Activated T-cell treated with anti-CD3 and anti-CD28 coated beads for 4 hours (primary cell): Measurements from ENCODE around the gene TENM3.
A peak's percentile ranks its signal among the peaks of the same experiment; 100 is the strongest.

Experiments
- DNase-seq: peaks from one replicate; pipeline ENCODE4 v3.0.0-alpha.2; 2020

TENM3 gene

DNA sequence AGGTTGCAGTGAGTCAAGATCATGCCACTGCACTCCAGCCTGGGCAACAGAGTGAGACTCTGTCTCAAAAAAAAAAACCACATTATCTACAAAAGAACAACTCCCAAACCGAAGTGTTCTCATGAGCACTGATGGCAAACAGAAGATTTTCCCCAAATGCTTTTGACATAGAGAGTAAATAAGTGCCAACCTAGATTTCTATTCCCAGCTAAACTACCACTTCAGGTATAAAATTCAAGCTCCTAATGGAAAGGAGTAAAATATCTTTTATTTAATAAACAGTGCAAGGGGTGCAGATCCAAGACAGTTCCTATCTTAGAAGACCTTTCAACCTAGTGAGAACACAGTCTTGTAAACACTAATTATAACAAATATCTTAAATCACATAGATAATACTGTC lies 170.3 kb downstream of the TENM3 start:
- no peak for DNase-seq

DNA sequence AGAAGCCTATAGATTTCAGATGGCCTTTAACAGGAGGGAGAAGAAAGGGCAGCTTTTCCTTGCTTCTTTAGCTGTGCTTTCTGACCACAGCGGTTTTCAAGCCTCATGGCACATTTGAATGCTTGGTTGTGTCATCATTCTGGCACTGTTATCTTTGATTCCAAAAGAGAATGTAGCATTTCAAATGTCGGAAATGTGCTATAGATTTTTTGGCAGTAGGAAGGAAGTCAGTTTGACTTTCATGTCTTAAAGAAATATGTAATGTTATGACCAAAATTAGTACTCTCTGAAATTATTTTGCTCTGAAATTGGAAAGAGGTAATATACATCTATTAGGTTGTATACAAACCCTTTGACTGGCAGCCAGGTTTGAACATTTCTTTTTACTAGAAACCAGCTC lies 171.9 kb downstream of the TENM3 start:
- DNase-seq = no peak

DNA sequence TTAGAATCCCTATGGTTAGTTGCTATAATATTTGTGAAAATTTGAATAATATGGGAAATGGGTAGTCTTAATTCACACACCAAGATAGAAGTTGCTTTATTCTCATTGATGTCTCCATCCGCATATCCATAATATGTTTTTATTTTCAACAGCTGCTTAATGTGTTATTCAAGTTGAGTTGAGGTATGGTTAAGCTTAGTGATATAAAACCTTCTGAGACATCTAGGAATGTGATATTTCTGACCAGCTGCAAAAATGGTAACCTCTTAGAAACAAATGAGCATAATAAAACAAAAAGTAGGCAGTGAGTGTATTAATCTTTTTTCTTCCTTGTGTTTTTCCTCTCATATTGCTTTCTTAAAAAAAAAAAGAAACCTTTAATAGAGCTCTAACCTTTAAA lies 172.9 kb downstream of the TENM3 start:
- no peak for DNase-seq

DNA sequence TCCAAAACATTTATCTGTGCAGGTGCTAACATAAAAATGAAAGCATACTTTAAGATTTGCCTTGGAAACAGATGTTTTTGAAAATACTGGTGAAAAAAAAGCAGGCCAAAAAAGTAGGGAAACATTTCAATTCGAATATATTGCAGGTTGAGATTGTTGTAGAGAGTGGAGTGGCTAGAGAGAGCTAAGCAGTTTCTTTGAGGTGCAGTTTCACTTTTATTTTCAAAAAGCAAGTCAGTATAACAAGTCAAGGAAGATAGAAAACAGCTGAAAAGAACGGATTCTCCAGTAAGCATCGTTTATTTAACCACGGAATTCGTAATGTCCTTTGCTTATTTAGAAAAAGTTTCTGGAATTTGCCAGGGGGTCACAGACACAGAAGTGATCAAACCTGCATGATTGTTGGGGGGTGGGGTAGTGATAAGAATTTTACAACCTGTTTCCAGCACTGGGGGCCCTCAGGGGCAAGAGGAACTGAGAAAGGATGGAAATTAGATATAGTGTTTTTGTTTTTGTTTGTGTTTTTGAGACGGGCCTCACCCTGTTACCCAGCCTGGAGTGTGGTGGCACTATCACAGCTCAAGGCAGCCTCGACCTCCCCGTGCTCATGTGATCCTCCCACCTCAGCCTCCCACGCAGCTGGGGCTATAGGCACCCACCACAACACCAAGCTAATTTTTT lies 175.0 kb downstream of the TENM3 start:
- no peak for DNase-seq

DNA sequence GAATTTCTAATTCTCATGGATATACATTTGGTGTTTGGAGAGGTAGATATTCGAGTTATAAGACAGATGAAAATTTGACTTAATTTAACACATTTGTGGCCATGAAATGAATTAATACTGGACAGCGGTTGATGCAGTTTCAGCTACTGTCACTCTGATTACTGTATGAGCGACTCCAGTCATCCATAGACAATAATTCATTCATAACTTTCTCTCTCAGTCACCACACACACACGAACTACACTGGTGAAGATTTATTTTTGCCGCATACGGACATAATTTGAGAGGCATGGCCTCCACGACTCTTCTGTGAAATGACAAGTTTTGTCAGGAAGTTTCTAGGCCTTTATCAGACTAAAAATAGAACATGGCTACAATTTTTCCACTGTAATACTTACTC lies 177.0 kb downstream of the TENM3 start:
- DNase-seq = no peak

DNA sequence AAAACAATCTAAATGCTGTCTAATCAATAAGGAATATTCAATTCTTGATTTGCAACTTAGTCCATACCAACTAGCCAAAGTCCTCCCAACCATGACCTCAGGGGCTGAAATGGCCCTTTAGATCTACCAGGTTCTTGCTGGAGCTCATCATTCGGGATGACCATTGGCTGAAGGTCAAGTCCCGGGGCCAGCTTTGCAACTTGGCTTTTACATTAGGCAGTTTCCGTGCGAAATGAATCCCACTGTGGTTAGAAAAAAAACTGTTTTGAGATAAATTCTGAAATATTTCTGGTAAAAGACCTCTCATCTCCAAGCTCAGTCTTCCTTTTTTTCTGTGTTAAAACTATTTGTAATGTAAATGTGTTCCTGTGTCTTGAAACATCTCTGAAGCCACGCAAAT lies 178.6 kb downstream of the TENM3 start:
- DNase-seq = no peak

DNA sequence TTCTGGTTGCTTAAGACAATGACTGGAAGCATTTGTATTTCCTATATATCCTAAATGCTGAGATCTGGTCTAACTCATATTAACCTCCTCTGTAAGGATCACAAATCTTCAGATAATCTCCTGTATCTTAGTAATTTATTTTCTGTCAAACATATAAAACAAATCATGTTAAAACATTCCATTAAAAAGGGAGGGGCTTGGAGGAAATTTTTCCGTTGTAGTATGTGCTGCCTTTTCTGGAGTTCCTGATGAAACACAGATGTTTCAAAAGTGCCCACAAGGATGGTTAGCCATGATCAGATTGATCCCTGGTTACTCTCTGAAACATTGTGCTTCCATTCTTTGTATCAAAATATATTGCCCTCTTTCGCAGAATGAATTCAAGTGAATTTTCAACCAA lies 182.1 kb downstream of the TENM3 start:
- no peak for DNase-seq

DNA sequence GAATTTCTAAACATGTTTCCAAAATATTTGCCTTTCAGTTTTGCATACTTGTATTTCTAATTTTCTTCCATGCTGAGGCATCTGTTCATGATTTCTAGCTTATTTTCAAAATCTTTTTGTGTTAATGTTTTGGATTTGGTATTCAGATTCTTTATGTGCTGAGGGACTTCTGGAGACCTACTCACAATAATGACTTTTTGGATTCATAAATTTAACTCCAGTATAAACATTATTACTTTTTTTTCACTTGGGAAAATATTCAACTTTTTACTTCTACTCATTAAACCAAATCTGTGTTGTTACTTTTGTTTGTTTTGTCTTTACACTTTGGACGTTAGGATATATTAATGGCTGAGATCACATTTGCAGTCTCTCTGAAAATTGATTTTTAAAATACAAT lies 183.7 kb downstream of the TENM3 start:
- no peak for DNase-seq

DNA sequence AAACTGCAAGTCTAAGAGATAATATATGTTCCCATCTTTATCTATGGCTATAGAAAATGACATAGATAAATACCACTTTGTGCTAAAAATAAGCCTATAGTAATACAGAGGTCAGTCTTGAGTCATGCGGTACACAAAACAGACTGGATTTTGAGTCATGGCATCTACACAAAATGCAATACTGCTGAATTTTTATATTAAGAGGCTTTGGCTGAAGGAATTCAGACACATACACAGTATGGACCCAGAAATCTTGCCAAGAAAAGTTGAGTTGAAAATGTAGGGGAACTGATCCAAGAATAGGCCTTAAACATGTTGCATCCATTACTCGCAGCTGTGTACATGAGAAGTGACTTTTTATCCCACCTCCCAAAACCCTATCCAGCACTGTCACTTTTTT lies 184.4 kb downstream of the TENM3 start:
- DNase-seq = no peak

DNA sequence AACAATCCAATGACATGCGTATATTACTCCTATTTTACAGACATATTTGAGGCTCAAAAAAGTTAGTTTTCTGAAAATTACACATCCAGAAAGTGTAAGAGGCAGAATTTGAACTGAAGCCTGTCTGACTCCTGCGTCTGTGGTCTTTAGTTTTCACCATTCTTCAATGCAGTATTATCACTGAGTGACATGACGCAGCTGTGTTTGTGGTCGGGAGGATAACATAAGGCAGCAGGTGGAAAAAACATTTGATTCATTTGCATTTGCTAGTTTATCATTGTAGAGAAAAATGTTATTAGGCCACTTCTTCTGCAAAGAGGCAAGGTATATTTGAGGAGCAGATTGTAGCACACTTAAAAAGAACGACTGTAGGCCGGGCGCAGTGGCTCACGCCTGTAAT lies 186.7 kb downstream of the TENM3 start:
- no peak for DNase-seq

DNA sequence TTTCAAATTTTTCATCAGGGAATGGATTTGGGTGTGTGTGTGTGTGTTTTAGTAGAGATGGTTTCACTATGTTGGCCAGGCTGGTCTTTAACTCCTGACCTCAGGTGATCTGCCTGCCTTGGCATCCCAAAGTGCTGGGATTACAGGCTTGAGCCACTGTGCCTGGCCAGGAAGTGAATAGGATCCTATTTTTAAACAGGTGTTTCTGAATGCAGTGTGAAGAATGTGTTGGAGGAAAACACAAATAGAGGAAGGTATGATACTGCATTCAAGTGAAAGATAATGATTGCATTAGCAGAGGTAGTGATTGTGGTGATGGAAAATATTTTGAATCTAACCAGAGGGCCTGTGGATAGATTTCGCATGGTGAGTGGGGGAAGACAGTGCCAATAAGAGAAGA lies 189.6 kb downstream of the TENM3 start:
- DNase-seq = no peak

DNA sequence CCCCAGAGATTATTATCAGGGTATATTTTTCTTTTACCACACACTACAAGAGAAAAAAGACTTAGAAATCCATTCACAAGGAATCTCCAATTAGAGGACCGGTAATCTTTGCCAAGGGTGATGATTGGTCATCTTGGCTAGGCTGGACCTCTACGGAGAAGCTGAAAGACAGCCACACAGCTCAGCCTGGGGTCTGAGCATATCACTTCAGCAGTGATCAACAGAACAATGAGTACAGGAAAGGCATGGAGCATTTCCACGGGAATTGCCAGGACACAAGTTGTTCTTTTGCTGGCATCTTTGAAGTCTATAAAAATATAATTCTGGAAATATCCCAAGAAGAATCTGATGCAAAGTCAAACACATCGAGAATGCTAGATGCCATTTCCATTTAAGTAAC lies 191.5 kb downstream of the TENM3 start:
- no peak for DNase-seq

DNA sequence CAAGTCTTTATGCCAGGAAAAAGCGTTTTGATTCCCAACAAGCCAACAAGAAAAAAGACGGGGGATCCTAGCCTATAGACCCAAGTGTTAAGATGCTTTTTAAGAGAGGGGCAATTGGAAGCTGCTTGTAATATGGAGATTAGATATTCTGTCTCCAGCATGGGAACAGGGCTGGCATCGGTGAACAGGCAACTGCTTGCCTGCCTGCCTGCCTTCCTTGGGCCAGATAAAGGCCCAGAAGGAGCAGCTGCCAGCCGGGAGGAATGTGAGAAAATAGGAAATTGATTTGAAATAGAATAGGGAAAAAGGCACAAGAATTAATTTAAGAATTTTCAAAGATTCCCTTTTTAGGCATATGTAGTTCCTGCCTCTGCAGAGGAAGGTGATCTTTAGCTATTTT lies 192.2 kb downstream of the TENM3 start:
- no peak for DNase-seq

DNA sequence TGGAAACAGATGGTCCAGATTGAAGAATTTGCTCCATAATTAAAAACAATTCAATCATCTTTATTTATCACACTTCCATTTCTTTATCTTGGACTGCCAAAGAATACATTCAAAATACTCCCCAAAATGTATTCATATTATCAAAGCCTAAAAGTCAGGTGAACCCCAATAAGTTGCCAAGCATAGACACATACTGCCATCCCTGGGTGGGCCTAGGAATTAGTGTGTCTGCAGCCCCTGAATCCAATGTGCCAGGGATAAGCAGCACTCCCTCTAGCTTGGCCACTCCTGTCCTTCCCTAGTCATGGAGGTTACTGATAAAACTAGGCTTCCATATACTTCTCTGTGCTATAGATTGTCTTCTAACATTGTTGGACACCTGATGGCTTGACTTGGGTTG lies 199.9 kb downstream of the TENM3 start:
- no peak for DNase-seq

DNA sequence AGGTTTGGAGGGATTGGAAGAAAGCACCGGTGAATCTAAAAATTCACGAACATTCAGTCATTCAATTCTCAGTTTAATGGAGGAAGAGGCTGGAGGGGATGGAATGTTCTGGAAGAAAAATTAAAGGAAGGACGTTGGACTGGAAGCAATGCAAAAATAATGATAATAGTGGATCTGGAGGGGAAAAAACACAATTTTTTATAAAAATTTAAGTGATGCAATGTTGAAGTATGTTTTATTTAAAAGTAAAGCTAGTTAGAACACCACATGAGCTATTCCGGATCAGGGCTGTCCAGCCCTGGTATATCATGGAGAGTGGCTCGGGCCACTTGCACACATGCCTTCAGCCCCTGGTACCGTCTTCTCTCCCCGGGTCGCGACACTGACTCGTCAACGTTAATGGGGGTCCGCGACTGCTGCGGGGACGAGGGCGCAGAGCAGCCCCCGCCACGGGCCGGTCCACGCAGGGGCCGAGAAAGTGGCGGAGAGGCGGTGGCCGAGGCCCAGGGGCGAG lies 204.6 kb downstream of the TENM3 start:
- no peak for DNase-seq

DNA sequence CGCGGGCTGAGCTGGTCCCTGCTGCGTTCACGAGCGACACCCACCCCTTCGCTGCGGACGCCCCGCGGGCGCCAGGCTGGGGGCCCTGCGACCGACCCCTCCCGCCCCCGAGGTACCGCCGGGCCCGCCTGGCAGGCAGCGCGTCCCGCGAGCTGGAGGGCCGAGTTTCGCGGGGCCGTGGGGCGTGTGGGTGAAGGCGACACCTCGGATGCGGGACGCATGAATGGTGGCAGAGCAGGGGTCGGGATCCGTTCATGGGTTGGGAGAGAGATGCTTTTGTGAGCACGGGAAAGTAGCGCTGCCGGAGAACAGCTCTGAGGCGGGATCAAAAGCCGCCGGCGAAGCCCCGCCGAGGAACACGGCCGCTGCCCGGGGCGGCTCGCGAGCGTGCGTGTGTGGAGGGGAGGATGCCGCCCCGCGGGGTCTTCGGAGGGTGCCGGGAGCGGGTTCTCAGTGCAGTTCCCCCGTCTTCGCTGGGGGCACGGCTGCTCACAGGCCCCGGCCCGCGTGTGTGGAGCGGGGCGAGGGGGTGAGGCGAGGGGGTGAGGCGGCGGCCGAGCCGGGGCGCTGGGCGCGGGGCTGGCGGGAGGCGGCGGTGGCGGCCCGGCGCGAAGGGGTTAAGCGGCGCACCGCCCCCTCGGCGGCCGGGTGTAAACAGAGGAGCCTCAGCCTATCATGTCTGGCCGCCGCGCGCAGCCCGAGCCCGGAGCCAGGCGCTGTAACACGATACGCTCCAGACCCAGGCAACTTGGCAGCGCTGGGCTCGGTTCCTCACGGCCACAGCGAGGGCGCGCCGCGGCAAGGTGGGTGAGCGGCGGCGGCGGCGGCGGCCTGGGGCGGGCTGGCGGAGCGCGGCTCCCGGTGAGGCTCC lies 205.3 kb downstream of the TENM3 start:
- peak; percentile 12 for DNase-seq

DNA sequence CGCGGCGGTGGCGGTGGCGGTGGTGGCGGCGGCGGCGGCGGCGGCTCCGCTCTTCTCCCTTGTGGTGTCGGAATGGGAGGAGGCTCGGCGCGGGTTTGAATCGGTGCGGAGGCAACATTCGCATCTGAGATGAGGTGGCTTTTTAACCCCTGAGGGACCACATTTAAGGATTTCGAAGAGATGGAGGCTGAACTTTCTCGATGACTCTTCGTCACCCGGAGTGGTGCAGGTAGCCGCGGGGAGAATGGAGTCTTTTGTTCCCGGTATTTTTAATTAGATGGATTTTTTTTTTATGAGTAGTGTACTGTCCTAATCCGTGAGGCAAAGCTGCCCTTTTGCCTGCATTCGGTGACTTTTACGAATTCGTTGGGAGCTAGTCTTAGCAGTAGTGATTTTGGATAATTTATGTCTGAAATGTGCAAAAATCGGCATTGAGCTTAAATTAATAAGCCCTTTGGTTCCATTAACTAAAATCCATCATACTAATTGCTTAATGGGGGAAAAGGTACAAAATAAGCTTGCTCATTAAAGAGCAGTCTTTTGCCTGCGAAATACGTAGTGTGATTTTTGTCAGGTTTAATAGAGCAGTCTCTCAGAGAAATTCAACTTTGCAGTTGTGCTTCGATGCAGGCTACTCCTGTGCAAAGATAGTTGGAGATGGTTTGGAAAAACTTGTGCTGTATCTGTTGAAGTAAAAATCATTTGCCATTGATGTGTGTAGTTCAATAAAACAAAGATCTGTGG lies 206.2 kb downstream of the TENM3 start:
- DNase-seq = no peak

DNA sequence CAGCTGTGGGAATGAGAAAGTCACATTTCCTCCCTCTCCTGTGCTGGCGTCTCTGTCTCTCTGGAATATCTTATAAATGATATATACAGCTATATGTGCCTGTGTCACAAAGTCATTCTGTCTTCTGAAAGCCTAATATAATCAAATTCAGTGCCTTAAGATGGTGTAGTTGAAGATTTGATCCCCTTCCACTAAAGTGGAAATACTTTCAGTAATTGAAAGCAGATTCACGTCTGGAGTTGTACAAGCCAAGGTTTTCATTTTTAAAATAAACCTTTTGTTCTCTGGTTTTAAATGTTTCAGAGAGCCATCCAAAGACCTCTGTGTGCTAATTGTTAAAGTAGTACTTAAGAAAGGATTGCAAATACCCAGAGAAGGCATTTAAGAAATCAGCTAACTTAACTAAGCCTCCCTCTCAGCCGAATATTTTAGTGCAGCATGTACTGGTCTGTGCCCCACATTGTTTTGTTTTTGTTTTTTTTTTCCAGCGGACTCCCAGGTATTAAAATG lies 206.8 kb downstream of the TENM3 start:
- DNase-seq = no peak

DNA sequence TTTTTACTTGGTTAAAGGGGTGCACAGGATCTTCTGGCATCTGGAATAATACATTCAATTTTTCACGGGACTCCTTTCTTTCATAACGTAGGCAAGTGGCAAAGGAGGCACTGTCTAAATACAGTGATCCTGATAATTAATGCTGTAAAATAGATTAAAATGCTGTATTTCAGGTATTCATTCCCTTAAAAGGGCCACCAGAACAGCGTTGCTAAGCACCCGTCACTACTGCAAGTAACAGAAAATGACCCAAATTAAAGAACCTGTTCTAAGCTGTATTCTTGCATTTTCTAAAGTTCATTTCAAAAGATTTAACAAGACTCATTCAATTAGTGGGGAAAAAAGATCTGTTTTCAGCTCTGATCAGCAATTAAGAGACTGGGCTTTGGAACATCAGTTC lies 208.2 kb downstream of the TENM3 start:
- no peak for DNase-seq

DNA sequence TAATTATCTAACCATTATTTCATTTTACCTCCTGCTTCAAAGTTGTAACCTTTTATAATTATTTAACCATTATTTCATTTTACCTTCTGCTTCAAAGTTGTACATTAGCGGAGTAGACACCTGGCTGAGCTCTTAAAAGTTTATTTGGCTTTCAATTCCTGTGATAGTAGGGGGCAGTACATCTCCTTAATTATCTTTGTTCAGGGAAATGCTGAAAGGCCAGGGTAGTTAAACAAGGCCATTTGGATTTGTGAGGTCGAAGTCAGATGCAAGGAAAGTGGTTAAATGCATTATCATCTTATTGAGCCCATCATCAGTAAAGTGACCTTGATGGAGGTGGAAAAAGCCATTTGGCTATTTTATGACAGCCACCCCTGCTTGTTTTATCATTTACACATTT lies 210.6 kb downstream of the TENM3 start:
- DNase-seq = no peak

DNA sequence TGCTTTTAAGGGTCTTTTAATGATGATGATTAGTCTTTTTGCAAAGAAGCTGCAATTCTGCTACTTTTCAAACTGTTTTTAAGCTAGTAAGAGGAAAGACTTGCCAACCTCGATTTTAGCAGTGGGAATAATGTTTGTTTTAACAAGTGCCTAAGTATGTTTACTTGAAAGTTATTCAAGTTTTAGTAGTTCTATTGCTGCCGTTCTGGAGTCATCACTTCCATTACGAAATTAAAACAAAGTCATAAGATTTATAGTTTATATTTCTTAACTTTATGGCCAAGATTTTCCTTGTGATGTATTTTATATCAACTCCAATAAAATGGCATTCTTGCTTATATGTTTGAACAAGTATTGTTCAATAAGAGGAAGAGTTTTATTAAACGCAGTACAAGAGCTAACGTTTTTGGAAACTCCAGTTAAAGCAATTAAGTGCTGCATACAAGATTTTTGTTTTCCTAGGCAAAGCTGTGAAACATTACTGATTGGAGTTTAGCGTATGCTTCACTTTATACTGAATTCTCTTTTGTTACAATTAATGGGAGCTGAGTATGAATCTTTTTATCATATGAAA lies 211.3 kb downstream of the TENM3 start:
- DNase-seq = no peak

DNA sequence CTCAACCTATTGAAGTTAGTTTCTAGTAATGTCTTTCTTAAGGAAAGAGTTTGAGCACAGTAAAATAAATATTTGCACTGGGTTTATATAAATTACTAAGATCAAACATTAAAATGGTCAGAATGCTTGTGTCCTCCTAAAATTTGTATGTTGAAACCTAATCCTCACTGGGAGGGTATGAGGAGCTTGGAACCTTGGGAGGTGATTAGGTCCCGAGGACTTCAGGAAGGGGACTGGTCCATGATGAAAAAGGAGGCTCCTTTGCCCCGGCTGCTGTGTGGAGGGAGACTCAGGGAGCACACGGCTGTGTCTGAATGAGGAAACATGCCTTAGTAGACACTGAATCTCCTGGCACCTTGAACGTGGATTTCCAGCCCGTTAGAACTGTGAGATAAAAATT lies 221.9 kb downstream of the TENM3 start:
- DNase-seq = no peak

DNA sequence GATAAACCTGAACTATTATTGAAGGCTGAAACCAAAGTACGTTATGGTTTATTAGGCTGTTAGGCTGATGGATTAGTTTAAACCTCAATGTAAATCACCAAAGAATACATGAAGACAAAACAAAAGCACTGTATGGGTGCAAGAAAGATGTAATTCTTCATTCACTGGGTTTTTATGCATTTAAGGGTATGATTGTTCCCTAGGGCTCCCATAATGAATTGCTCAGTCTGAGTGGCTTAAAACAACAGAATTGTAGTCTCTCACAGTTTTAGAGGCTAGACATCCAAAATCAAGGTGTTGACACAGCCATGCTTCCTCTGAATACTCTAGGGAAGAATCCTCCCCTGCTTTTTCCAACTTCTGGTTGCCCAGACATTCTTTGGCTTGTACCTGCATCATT lies 222.8 kb downstream of the TENM3 start:
- DNase-seq = no peak
